NK-92 (cell line): ENCODE measurements around the gene GPR148.
"Not testable (repeated sequence)": the region's sequence is repeated elsewhere in the genome, so short reads cannot be mapped to it uniquely, and the experiment has no call there.

Experiments used
- DNase-seq: peaks from one replicate; lab custom pipeline; 2025; ENCODE audit not compliant: unreplicated experiment; lab: John Stamatoyannopoulos, UW

Gene GPR148, protein sequence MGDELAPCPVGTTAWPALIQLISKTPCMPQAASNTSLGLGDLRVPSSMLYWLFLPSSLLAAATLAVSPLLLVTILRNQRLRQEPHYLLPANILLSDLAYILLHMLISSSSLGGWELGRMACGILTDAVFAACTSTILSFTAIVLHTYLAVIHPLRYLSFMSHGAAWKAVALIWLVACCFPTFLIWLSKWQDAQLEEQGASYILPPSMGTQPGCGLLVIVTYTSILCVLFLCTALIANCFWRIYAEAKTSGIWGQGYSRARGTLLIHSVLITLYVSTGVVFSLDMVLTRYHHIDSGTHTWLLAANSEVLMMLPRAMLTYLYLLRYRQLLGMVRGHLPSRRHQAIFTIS

DNA sequence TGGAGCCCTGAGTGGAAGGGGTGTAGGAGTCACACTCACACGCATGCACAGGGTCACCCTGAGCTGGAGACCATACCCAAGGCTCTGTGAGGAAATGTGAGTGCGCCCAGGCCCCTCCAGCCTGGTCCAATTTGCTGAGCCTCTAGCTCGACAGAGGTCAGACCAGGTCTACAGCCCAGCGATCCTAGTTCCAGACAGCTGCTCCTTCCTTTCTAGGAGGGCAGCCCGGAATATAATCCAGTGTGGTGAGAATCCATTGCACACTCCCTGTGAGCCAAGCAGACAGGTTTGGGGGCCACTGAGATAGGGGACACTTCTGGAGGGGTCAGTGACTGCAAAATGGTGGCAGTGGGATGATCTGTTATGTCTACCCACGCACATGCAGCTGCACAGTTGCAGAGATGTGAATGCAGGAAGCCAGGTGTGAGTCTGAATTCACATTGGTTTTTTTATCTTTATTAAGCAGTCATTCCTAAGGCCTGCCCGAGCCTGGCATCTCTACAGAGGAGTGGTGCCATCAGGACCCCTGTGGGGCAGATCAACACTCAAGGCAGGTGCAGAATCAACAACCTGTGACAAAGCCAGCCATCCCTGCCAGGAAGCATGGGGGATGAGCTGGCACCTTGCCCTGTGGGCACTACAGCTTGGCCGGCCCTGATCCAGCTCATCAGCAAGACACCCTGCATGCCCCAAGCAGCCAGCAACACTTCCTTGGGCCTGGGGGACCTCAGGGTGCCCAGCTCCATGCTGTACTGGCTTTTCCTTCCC, at the start of gene GPR148:
TSS of gene GPR148 (plus strand) at position 522 of the 768 bp plus-strand sequence. CDS start at position 604, 82 bp downstream.
- no peak for DNase-seq

DNA sequence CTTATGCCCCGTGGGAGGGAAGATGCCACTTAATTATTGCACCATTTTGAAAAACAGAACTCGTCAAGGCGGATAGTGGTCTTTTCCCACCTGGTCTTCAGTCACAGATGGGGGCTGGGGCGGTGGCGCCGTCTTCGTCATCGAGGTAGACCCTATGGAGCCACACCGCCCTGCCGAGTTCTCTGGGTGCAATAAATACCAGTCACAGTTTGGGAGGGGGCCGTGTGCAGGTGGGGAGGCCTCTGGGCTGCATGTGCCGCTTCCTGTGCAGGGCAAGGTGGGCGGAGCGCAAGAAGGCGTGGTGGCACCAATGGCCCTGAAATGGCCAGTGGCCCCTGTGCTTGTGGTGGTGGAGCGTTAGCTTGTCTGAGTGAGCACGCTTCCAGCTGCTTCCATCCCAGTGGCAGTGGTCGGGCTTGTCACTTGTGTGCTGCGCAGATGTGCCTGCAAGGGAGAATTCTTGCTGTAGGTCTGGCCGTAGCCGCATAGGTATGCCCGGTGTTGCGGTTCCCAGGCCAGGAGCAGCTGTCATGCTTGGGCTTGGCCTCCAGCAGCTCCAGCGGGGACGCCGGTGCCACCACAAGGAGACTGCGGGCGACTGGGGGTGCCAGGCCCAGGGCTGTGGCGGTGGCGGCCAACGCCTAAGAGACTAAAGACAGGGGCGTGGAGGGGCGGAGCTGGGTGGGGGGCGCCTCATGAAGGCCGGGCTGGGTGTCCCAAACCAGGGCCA, 36.7 kb upstream of the GPR148 start:
- not testable (repeated sequence) for DNase-seq

DNA sequence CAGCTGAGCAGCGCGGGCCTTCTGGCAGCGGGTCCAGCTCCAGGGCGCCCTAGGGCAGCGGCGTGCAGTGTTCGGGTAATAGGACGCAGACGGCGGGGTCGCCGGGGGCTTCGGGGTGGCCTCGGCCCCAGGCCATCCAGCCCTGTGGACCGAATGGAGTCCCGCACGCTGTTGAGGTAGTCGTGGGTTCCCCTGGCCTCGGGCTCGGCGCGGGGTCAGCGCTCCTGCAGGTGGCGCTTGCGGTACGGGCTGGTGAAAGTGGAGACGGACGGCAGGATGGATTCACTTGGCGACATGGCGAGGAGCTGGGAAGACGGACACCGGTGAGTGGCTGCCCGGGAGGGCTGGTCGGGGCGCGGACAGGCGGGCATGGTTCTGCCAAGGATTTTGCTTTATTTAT, 35.4 kb upstream of the GPR148 start:
- not testable (repeated sequence) for DNase-seq

DNA sequence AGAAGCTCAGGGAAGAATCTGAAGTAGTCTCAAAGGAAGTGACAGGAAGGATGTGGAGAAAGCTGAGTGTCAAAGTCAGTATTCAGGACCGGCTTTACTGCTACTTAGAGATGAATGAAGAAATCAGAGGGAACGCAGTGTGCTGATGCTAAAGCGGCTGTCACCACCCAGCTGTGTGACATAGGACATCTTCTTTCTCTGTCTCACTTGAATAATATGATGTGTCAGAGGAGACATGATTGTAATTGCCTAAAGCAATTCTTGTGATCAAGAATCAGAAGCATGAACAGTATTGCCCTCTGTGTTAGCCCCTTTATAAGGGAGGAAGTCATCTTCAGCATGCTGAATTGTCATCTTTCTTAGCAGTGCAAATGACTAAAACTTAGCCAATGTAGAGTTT, 25.6 kb upstream of the GPR148 start:
- DNase-seq: not testable (repeated sequence)

DNA sequence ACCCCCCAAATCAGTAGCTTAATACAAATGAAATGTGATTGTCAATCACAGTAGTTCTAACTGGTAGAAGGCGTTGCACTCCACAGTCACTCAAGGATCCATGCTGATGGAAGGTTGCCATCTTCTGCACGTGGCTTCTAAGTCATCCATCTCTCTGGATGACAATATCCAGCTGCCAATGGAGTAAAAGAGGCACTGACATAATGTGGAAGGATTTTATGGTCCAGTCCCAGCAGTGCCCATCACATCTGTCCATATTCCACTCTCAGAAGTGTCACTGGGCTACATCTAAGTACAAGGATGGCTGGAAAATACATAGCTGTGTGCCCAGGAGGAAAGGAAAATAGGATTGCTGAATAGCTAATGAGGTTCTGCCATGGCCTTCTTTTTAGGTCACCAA, 14.1 kb upstream of the GPR148 start:
- not testable (repeated sequence) for DNase-seq

DNA sequence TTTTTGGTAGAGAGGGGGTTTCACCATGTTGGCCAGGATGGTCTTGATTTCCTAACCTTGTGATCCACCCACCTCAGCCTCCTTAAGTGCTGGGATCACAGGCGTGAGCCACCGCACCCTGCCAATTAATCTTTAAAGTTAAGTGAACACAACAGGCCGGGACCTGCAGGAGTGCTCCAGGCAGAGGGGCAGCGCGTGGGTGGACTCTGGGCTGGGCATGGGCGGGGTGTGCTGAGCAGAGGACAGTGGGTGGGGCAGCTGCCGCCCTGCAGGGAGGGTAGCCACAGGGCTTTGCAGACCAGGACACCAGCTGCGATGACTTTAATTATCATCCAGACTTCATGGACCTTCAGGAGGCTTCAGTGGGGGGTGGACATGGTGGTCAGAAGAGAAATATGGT, 8.8 kb upstream of the GPR148 start:
- DNase-seq: no peak

DNA sequence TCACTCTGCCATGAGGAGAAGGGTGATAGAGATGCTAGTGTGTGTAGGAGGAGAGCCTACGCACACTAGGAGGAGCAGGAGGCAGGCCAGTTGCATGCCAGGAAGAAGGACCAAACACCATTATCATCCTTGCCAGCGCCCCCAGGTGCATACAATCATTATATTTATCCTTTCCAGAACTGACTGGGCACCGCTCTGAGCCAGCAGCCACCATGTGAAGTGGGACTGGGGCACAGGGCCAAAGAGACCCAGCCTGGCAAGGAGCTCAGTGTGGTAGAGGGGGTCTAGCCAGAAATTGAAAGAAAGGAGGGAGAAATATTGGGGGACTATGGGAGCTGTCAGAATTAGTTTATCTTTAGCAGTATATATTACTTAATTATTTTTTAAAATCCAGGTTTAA, 8.3 kb upstream of the GPR148 start:
- no peak for DNase-seq

DNA sequence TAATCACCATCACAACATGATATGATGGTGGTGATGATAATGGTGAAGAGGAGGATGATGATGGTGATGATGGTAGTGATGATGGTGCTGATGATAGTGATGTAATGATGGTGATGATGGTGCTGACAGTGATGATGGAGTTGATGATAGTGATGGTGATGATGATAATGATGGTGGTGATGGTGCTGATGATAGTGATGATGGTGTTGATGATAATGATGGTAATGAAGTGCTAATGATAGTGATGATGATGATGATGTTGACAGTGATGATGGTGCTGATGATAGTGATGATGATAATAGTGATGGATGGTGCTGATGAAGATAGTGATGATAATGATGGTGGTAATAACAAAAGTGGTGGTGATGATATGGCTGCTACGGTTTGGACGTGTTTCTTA, 4.4 kb upstream of the GPR148 start:
- no peak for DNase-seq

DNA sequence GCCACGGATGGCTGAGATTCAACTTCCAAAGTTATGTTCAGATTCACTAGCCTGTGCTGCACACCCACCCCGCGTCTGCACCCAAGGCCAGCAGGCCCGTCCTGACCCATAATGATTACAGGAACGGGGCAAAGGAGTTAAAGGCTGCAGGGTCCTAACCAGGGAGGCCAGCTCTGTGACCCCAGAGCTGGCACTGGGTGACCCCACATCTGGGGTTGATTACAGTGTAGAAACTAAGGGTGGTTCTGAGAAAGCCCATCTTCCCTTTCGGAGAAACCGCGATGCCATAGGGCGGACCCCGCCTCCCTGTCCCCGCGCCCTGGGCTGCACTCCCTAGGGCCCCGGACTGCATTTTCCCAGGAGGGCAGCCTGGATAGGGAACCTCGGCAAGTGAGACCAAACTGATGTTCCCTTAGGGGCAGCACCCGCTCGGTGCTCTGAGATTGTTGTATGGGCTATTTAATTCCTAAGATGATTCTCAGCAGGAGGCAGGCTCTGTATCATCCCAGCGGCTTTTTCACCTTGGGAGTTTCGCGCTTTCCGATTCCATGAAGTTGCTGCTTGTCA, 2.2 kb upstream of the GPR148 start:
- no peak for DNase-seq

DNA sequence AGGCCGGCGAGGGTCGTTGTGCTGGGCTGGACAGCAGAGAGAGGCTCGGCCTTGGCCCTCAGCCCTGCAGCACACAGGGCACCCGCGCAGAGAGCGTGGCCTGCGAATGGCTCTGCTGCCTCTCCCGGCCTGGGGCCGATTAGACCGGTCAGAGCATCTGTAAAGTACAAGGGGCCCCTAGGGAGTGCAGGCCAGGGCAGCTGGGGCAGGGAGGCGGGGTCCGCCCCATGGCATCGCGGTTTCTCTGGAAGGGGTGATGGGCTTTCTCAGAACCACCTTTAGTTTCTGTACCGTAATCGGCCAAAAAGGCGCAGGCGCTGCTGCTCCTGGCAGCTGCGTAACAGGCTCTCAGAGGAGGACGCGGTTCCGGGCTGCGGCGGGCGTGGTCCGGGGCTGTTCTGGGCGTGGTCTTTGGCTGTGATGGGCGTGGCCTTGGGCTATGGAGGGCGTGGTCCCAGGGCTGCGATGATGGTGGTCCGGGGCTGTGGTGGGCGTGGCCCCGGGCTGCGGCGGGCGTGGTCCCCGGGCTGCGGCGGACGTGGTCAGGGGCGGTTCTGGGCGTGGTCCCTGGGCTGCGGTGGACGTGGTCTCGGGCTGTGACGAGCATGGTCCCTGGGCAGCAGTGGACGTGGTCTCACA, 1.5 kb upstream of the GPR148 start:
- peak; percentile 35 for DNase-seq

DNA sequence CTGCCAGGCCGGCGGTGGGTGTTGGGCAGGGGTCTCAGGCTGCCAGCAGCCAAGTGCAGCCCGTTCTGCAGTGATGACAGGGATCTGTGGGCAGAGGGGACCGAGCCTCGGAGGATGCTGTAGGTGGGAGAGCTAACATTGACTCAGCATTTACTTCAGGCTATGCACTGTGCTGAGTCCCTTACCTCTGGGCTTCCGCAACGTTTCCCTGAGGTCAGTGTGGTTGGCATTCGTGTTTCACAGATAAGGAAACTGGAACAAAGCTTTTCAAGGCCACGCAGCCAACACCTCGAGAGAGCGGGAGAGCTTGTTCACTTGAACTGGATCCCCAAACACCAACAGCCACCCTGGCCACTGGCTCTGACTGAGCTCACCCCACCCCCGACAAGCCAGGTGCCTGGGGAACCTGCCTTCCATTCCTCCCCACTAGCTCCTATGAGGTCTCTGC, 839 bp upstream of the GPR148 start:
- no peak for DNase-seq

DNA sequence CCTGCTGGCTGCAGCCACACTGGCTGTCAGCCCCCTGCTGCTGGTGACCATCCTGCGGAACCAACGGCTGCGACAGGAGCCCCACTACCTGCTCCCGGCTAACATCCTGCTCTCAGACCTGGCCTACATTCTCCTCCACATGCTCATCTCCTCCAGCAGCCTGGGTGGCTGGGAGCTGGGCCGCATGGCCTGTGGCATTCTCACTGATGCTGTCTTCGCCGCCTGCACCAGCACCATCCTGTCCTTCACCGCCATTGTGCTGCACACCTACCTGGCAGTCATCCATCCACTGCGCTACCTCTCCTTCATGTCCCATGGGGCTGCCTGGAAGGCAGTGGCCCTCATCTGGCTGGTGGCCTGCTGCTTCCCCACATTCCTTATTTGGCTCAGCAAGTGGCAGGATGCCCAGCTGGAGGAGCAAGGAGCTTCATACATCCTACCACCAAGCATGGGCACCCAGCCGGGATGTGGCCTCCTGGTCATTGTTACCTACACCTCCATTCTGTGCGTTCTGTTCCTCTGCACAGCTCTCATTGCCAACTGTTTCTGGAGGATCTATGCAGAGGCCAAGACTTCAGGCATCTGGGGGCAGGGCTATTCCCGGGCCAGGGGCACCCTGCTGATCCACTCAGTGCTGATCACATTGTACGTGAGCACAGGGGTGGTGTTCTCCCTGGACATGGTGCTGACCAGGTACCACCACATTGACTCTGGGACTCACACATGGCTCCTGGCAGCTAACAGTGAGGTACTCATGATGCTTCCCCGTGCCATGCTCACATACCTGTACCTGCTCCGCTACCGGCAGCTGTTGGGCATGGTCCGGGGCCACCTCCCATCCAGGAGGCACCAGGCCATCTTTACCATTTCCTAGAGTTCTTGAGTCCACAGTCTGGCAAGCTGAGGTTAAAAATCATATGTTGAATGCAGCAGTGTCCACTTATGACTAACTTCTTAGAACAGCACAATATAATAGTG, 741 bp downstream of the GPR148 start:
- DNase-seq: no peak

DNA sequence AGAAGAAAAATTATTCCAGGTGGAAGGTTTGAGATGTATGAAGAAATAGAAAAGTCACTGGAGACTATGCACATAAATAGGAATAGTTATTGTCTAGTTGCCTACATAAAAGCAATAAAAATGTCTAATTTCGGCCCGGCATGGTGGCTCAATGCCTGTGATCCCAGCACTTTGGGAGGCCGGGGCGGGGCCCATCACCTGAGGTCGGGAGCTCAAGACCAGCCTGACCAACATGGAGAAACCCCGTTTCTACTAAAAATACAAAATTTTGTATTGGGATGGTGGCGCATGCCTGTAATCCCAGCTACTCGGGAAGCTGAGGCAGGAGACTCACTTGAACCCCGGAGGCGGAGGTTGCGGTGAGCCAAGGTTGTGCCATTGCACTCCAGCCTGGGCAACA, 3.4 kb downstream of the GPR148 start:
- not testable (repeated sequence) for DNase-seq

DNA sequence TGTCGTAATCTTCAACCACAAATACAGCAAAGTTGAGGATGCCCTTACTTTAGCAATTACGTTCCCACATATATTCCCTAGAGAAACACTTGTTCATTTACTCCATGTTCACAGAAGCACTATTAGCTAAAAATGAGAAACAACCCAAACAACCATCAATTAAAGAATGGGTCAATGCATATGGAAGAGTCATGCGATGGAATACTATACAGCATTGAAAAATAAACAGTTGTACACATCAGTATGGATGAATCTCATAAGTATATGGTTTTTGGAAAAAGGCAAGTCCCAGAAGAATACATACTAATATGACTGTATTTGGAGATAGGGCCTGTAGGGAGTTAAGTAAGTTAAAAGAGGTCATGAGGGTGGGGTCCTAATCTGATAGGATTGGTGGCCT, 6.3 kb downstream of the GPR148 start:
- no peak for DNase-seq

DNA sequence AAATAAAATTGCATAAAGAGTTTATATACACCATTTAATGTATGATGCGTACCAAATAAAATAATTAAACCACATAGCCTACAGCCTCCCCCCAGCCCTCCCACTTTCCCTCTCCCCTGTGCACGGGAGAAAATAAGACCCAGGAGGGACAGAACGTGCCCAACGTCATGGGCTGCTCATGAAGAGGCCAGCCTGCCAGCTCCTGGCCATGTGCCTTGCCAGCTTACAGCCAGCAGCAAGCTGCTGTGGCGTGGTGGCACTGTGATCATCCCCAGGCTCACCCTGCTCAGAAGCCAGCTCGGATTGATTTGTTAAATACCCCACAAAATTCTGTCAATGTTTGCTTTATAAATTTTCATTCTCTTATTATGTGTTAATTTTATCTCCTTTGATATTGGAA, 7.6 kb downstream of the GPR148 start:
- no peak for DNase-seq

DNA sequence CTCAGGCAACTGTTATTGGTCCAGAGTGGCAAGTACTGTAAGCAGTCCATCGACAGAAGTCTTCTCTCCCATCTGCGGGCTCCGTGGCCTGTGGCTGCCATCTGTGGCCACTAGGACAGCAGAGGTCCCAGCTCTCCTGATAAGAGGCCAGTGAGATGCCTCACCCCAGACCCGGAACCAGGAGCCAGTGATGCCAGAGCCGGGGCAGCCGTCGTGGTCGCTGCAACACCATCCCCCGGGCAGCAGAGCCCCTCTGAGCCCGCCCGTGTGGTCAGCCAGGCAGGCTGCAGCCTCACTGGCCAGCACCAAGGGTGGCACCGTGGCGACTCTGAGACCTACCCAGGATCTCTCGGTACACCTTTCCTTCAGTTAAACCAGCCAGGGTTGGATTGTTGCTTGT, 8.7 kb downstream of the GPR148 start:
- DNase-seq: no peak

DNA sequence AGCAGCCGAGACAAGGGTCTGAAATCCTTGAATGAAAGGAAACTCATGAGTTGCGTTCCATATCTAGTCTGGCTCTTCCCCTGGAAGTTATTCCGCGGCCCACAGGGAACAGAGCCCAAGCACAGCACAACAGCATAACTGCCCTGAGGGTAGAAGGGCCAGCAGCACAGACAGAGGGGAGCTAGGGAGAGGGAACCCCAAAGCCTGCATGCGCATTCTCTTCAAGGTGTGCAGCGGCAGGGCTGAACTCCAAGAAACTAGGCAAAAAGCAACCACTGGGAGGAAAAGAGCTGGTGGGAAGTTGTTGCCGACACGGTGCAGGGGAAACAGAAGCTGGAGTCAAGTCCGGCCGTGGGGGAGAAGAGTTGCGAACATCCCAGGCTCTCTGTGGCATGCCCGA, 11.8 kb downstream of the GPR148 start:
- DNase-seq: no peak

DNA sequence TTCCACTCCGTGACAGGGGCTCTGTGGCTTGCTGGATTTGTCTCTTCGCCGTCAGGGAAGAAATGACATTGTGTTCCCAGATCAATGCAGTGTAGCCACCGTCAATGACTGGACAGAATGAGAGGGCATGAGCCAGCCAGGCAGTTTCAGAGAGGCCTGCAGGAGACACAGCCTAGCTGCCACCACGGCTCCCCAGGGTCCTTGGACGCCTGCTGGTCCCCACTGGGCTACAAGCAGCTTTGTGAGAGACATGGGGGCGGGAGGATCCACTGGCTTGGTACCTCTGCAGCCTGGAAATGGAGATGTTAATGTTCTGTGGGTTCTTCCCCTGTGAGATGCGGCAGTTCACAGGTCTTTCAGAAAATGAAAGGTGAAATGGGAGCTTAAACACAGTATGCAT, 14.4 kb downstream of the GPR148 start:
- DNase-seq: no peak

DNA sequence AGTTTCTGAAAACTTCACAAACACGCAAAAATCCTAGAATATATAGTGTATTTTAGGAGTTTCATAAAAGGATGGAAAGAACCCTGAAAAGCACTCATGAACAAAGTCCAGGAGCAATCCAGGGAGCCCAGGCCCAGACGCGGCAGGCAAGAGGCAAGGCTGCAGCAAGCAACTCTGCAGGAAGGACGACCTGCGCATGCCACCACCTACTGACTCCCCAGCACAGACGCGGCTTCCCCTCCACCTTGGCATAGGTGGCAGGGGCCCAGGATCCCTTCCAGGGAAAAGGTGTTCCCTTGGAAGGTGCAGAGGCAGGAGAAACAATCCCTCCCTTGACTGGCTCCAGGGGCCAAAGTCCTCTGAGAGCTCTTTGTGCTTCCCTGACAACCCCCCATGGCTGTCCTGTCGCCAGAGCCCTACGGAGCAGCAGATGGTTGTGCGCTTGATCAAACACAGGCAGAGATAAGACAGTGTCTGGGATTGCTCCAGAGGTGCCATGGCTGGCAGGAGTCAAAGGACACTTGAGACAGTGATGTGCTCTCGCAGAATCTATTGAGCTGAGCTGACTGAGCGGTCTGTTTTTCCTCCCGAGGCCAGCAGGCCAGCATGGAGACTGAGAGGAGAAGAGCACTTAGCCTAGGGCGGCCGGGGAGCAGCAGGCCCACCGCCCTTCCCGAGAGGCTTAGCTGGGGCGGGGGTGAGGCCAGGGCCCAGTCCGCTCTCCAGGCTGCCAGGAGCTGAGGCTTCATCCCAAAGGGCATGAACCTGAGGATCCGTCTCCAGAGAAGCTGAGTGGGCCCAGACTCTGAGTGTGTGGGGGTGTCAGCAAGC, 15.6 kb downstream of the GPR148 start:
- no peak for DNase-seq
